Spleen (tissue), 11 donors: Measurements from ENCODE around the gene KIF21B. TPM values are rescaled to one million over a fixed set of nuclear protein-coding genes. Genes with fewer than 3 reads are reported as not detected.
A peak's percentile ranks its signal among the peaks of the same experiment; 100 is the strongest.

ENCODE experiments used
- DNase-seq: peaks from one replicate; pipeline ENCODE4 v3.0.0-alpha.2; 2020
- H3K27ac ChIP-seq, 8 donors: fragments of 200-600 bp; sonication (generic) in 7 of 8; 1 replicate in 4 of 8; 2 replicates in 4 of 8; pipeline versions ENCODE4 v1.5.0 to v1.8.0; 2016 to 2021; ENCODE audit warnings: inconsistent platforms in 4 of 8, mild to moderate bottlenecking in 4 of 8, moderate library complexity in 1 of 8
- H3K27me3 ChIP-seq, 7 donors: fragments of 200-600 bp; sonication (generic) in 6 of 7; replicated peaks in 1 of 7; 1 replicate in 4 of 7; 2 replicates in 3 of 7; pipeline versions ENCODE4 v1.5.0 to v1.8.0; 2016 to 2021; ENCODE audit warnings: inconsistent platforms in 3 of 7, mild to moderate bottlenecking in 1 of 7
- H3K36me3 ChIP-seq, 6 donors: fragments of 200-600 bp; sonication (generic) in 5 of 6; 1 replicate in 4 of 6; 2 replicates in 2 of 6; pipeline versions ENCODE4 v1.5.0 to v1.8.0; 2016 to 2021; ENCODE audit warnings: inconsistent platforms in 2 of 6
- H3K4me1 ChIP-seq, 6 donors: fragments of 200-600 bp; sonication (generic) in 5 of 6; 1 replicate in 3 of 6; 2 replicates in 3 of 6; pipeline versions ENCODE4 v1.5.0 to v1.8.0; 2016 to 2021; ENCODE audit warnings: inconsistent platforms in 3 of 6
- H3K4me3 ChIP-seq, 8 donors: fragments of 200-600 bp; sonication (generic) in 7 of 8; 1 replicate in 4 of 8; 2 replicates in 4 of 8; pipeline versions ENCODE4 v1.5.0 to v1.8.0; 2016 to 2021; ENCODE audit warnings: inconsistent platforms in 4 of 8, mild to moderate bottlenecking in 4 of 8, moderate library complexity in 2 of 8
- H3K9me3 ChIP-seq, 8 donors: fragments of 200-600 bp; sonication (generic) in 7 of 8; 1 replicate in 4 of 8; 2 replicates in 4 of 8; pipeline versions ENCODE4 v1.5.0 to v1.8.0; 2016 to 2021; ENCODE audit warnings: inconsistent platforms in 4 of 8
- CTCF ChIP-seq, 11 experiments: fragments of 200-600 bp in 7 of 11; fragments of 450-650 bp in 4 of 11; sonication (generic) in 4 of 11; IDR thresholded peaks in 8 of 11; conservative IDR thresholded peaks in 3 of 11; 1 replicate in 7 of 11; 2 replicates in 4 of 11; pipeline versions ENCODE4 v1.4.0 to v1.8.0; 2016 to 2021; ENCODE audit warnings: antibody characterized with exemption in 11 of 11, inconsistent platforms in 4 of 11, mild to moderate bottlenecking in 1 of 11
- POLR2A ChIP-seq, 3 donors: fragments of 450-650 bp; IDR thresholded peaks; one replicate each; pipeline ENCODE4 v1.5.1; 2017; ENCODE audit warnings: antibody characterized with exemption in 3 of 3, mild to moderate bottlenecking in 1 of 3
- POLR2AphosphoS5 ChIP-seq, 3 donors: sonication (generic); formaldehyde crosslinking; IDR thresholded peaks; one replicate each; pipeline ENCODE4 v1.5.1; 2017; ENCODE audit warnings: antibody characterized with exemption in 3 of 3
- WGBS, 5 donors: extraction: QIAGEN DNeasy Blood & Tissue Kit in 3 of 5; methylation state at CpG; one replicate each; pipeline versions ENCODE4 v1.1.5 to v1.1.7; 2013 to 2018; 5-methylcytosine and 5-hydroxymethylcytosine counted together
- intact Hi-C: fragments of 100-400 bp; cut with DNase I; formaldehyde crosslinking; loops from one replicate; pipeline ENCODE4 v1.15.0; 2023; ENCODE audit warnings: low total_unique reads
- polyA plus RNA-seq, 3 donors: library from polyadenylated mRNA; stranded (reverse); fragments of 200-250 nt; gene quantifications; one replicate each; pipeline ENCODE4 v1.2.1, GENCODE V29; 2013
- total RNA-seq, 7 donors: library from RNA; depleted of rRNA in 3 of 7; stranded (reverse); fragments of >200 nt in 3 of 7; fragmentation: NEBNext Ultra II Directional in 4 of 7; extraction: Animal tissue kit (Norgen Biotek cat#: 25700) in 4 of 7; gene quantifications; one replicate each; pipeline versions ENCODE4 v1.1.0 to v1.2.1, GENCODE V29; 2016 to 2021
- donor health status: healthy with polysubstance abuse.
- donor health status: DM: no; HTN: no; CAD: no; lungs with moderate emphysema.
- donor health status: DM: no; HTN: no; CAD: no.
- donor health status: Bipolar disorder and iron deficiency.
- donor health status: healthy.
- donor health status: DM: no; HTN: no; CAD: no.
- donor health status: DM: yes; HTN: yes; CAD: no.

The KIF21B gene
- total and polyA plus RNA-seq, 10 donors, result 3.0 to 49.0 (median 28.1) TPM

- Histone ChIP-seq H3K4me1 (peaks cover 78 to 100% (median 100%) of the 10 kb centered on the region in 6 donors), H3K36me3 (no peaks in the 10 kb centered on the region), H3K4me3 (no peak overlapping the region), H3K9me3 (no peaks in the 10 kb centered on the region), H3K27me3 (no peaks in the 10 kb centered on the region), H3K27ac (peak overlapping the region in 4 of 8 donors; percentile 45 to 96 (median 95))
- peak; percentile 72 for DNase-seq
- WGBS, 5 donors, result 35 to 100% (median 75%) methylated on average over 2 of the region's 2 CpGs
- no peak for TF ChIP-seq CTCF (IDR thresholded peaks at IDR 0.05 in 8 of 11, conservative IDR thresholded peaks at IDR 0.05 in 3 of 11)
- no peak for TF ChIP-seq POLR2AphosphoS5 (IDR thresholded peaks at IDR 0.05)
- TF ChIP-seq POLR2A (IDR thresholded peaks at IDR 0.05), result no peak
- intact Hi-C loops, result no loop called here
These were observed 5.7 kb downstream of the KIF21B start for GRCh38 chr1:201017828-201018163.

- Histone ChIP-seq H3K4me3 (no peak overlapping the region), H3K27ac (peak overlapping the region in 4 of 8 donors; percentile 65 to 96 (median 95)), H3K9me3 (no peaks in the 10 kb centered on the region), H3K27me3 (no peaks in the 10 kb centered on the region), H3K4me1 (peaks cover 74 to 100% (median 97%) of the 10 kb centered on the region in 6 donors), H3K36me3 (peaks cover 0 to 2% (median 0%) of the 10 kb centered on the region in 6 donors)
- WGBS, 5 donors, result 62 to 75% (median 68%) methylated on average over 6 to 9 of the region's 9 CpGs
- peak; percentile 80 for DNase-seq
- TF ChIP-seq POLR2AphosphoS5 (IDR thresholded peaks at IDR 0.05), result no peak
- no peak for TF ChIP-seq POLR2A (IDR thresholded peaks at IDR 0.05)
- no peak for TF ChIP-seq CTCF (IDR thresholded peaks at IDR 0.05 in 8 of 11, conservative IDR thresholded peaks at IDR 0.05 in 3 of 11)
- intact Hi-C loops, result no loop called here
These were observed 6.3 kb downstream of the KIF21B start for GRCh38 chr1:201016943-201017827.

- Histone ChIP-seq H3K27ac (peak overlapping the region in 6 of 8 donors; percentile 9 to 96 (median 80)), H3K27me3 (no peaks in the 10 kb centered on the region), H3K4me1 (peaks cover 64 to 100% (median 95%) of the 10 kb centered on the region in 6 donors), H3K9me3 (no peaks in the 10 kb centered on the region), H3K4me3 (peak overlapping the region in 1 of 8 donors; percentile 6), H3K36me3 (peaks cover 0 to 12% (median 0%) of the 10 kb centered on the region in 6 donors)
- TF ChIP-seq CTCF (IDR thresholded peaks at IDR 0.05 in 8 of 11, conservative IDR thresholded peaks at IDR 0.05 in 3 of 11) (no peak), POLR2A (IDR thresholded peaks at IDR 0.05) (no peak), POLR2AphosphoS5 (IDR thresholded peaks at IDR 0.05) (no peak)
- peak; percentile 74 for DNase-seq
- WGBS, 5 donors, result 27 to 57% (median 40%) methylated on average over 5 to 10 of the region's 10 CpGs
- intact Hi-C loops, result no loop called here
These were observed 7.3 kb downstream of the KIF21B start for GRCh38 chr1:201016211-201016651.

- WGBS, 5 donors, result 36 to 58% (median 39%) methylated on average over 5 of the region's 5 CpGs
- Histone ChIP-seq H3K4me3 (peak overlapping the region in 1 of 8 donors; percentile 16), H3K9me3 (no peaks in the 10 kb centered on the region), H3K4me1 (peaks cover 59 to 100% (median 91%) of the 10 kb centered on the region in 6 donors), H3K27me3 (no peaks in the 10 kb centered on the region), H3K36me3 (peaks cover 0 to 15% (median 0%) of the 10 kb centered on the region in 6 donors), H3K27ac (peak overlapping the region in 6 of 8 donors; percentile 9 to 96 (median 80))
- TF ChIP-seq POLR2AphosphoS5 (IDR thresholded peaks at IDR 0.05) (no peak), CTCF (IDR thresholded peaks at IDR 0.05 in 8 of 11, conservative IDR thresholded peaks at IDR 0.05 in 3 of 11) (no peak), POLR2A (IDR thresholded peaks at IDR 0.05) (no peak)
- DNase-seq, result peak; percentile 61
- intact Hi-C loops, result no loop called here
These were observed 7.9 kb downstream of the KIF21B start for GRCh38 chr1:201015551-201016091.
